Uterus (tissue), 4 donors: ENCODE results near the gene MAP3K20. TPM values are rescaled to one million over a fixed set of nuclear protein-coding genes. Genes with fewer than 3 reads are reported as not detected.

ENCODE experiments used
- DNase-seq, 2 donors: peaks; one replicate each; pipeline ENCODE4 v3.0.0-alpha.2; 2019 to 2020
- H3K27ac ChIP-seq, 2 donors: fragments of 200-600 bp; sonication (generic); 1 replicate in 1 of 2; 2 replicates in 1 of 2; pipeline ENCODE4 v1.5.1; 2016 to 2018
- H3K27me3 ChIP-seq, 2 donors: fragments of 200-600 bp; sonication (generic); one replicate each; pipeline ENCODE4 v1.5.1; 2018 to 2019; ENCODE audit warnings: control low read depth in 1 of 2
- H3K36me3 ChIP-seq, 2 donors: fragments of 200-600 bp; sonication (generic); one replicate each; pipeline ENCODE4 v1.5.1; 2019; ENCODE audit warnings: control low read depth in 1 of 2
- H3K4me1 ChIP-seq, 2 donors: fragments of 200-600 bp; sonication (generic); one replicate each; pipeline ENCODE4 v1.5.1; 2018 to 2019; ENCODE audit warnings: control low read depth in 1 of 2
- H3K4me3 ChIP-seq, 2 donors: fragments of 200-600 bp; sonication (generic); 1 replicate in 1 of 2; 2 replicates in 1 of 2; pipeline ENCODE4 v1.5.1; 2018 to 2019; ENCODE audit warnings: mild to moderate bottlenecking in 1 of 2
- H3K9me3 ChIP-seq, 2 donors: fragments of 200-600 bp; sonication (generic); one replicate each; pipeline ENCODE4 v1.5.1; 2019; ENCODE audit warnings: control low read depth in 1 of 2
- CTCF ChIP-seq, 4 experiments: fragments of 200-600 bp in 2 of 4; fragments of 450-650 bp in 2 of 4; sonication (generic) in 2 of 4; IDR thresholded peaks; one replicate each; pipeline ENCODE4 v1.5.1; 2016 to 2019; ENCODE audit warnings: antibody characterized with exemption in 4 of 4, mild to moderate bottlenecking in 2 of 4, moderate library complexity in 1 of 4
- POLR2A ChIP-seq, 2 donors: fragments of 450-650 bp; IDR thresholded peaks; one replicate each; pipeline ENCODE4 v1.6.1; 2016; ENCODE audit warnings: antibody characterized with exemption in 2 of 2, mild to moderate bottlenecking in 1 of 2, moderate library complexity in 1 of 2
- intact Hi-C: fragments of 100-400 bp; cut with DNase I; formaldehyde crosslinking; loops from one replicate; pipeline ENCODE4 v1.15.1; 2023; ENCODE audit warnings: low total_unique reads
- total RNA-seq, 4 donors: library from RNA; depleted of rRNA in 3 of 4; stranded (reverse); fragments of >200 nt in 3 of 4; gene quantifications; one replicate each; pipeline versions ENCODE4 v1.1.0 to v1.2.4, GENCODE V29; 2014 to 2023
- donor health status: DM: yes; HTN: yes; CAD: no.

The MAP3K20 gene
- total RNA-seq, 4 donors from 2014 or later, result 47.6 to 183 (median 124) TPM

GRCh38 chr2:173137610-173138009 is 62.0 kb downstream of the MAP3K20 start:
- intact Hi-C loops, result no loop called here
- Histone ChIP-seq H3K4me3 (no peak overlapping the region), H3K4me1 (no peaks in the 10 kb centered on the region), H3K27me3 (no peaks in the 10 kb centered on the region), H3K36me3 (no peaks in the 10 kb centered on the region), H3K27ac (no peak overlapping the region), H3K9me3 (no peaks in the 10 kb centered on the region)
- no peak for DNase-seq
- TF ChIP-seq CTCF (IDR thresholded peaks at IDR 0.05) (no peak), POLR2A (IDR thresholded peaks at IDR 0.05) (no peak)

DNA sequence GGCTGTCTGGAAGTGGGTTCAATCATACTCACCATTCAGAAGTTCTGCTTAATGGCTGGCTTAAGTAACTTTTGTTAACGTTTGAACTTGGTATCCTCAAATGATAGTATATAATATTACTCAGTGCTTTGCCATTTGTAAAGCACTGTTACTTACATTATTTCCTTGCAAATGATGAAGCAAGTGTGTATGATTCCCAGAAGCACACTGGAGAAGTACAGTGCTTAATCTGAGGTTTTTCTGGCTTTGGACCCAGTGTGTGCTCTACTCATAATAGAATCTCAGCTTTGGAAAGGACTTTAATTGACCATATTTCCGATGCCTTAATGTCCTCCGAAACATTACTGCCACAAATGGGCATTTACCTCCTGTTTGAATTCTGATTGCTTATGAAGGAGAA is 63.3 kb downstream of the MAP3K20 start:
- Histone ChIP-seq H3K4me1 (no peaks in the 10 kb centered on the region), H3K9me3 (no peaks in the 10 kb centered on the region), H3K36me3 (no peaks in the 10 kb centered on the region), H3K27ac (no peak overlapping the region), H3K27me3 (no peaks in the 10 kb centered on the region), H3K4me3 (no peak overlapping the region)
- TF ChIP-seq POLR2A (IDR thresholded peaks at IDR 0.05) (no peak), CTCF (IDR thresholded peaks at IDR 0.05) (no peak)
- intact Hi-C loops, result no loop called here
- no peak for DNase-seq

DNA sequence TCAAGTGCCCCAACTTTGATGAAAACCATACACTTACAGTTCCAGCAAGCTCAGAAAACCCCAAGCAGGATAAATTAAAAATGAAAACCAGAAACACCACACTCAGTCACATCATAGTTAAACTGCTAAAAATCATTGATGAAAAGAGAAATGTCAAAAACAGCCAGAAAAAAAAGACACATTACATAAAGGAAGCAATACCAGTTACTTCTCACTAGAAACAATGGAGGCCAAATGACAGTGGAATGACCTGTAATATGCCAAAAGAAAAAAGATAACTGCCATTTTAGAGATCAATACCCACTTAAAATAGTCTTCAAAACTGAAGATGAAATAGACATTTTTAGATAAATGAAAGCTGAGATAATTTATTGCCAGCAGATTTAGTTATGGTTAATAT is 66.0 kb downstream of the MAP3K20 start:
- Histone ChIP-seq H3K27ac (no peak overlapping the region), H3K9me3 (no peaks in the 10 kb centered on the region), H3K27me3 (no peaks in the 10 kb centered on the region), H3K4me3 (no peak overlapping the region), H3K36me3 (no peaks in the 10 kb centered on the region), H3K4me1 (no peaks in the 10 kb centered on the region)
- DNase-seq, result no peak
- intact Hi-C loops, result no loop called here
- no peak for TF ChIP-seq POLR2A (IDR thresholded peaks at IDR 0.05)
- no peak for TF ChIP-seq CTCF (IDR thresholded peaks at IDR 0.05)

DNA sequence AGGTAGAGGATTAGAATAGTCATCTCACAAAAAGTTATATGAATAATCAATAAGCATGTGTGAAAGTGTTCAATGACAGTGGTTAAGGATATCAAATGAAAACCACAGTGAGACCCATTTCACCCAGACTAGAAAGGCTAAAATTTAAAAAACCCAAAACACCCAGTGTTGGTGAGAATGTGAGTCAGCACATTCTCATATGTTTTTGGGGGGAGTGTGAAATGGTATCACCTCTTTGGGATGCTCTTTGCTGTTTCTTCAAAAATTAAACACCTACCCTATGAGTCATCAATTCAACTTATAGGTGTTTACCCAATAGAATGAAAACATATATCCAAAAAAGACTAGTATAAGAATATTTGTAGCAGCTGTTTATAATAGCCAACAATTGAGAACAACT is 69.8 kb downstream of the MAP3K20 start:
- intact Hi-C loops, result no loop called here
- H3K36me3 ChIP-seq, result no peaks in the 10 kb centered on the region
- no peak overlapping the region for H3K4me3 ChIP-seq
- H3K27ac ChIP-seq, result no peak overlapping the region
- no peaks in the 10 kb centered on the region for H3K27me3 ChIP-seq
- TF ChIP-seq POLR2A (IDR thresholded peaks at IDR 0.05), result no peak
- TF ChIP-seq CTCF (IDR thresholded peaks at IDR 0.05), result no peak
- peaks cover 0 to 3% of the 10 kb centered on the region in 2 donors for H3K4me1 ChIP-seq
- H3K9me3 ChIP-seq, result no peaks in the 10 kb centered on the region
- no peak for DNase-seq

GRCh38 chr2:173146590-173146989 is 70.9 kb downstream of the MAP3K20 start:
- Histone ChIP-seq H3K9me3 (no peaks in the 10 kb centered on the region), H3K4me3 (no peak overlapping the region), H3K27me3 (no peaks in the 10 kb centered on the region), H3K36me3 (no peaks in the 10 kb centered on the region), H3K27ac (no peak overlapping the region), H3K4me1 (peaks cover 0 to 3% of the 10 kb centered on the region in 2 donors)
- no peak for DNase-seq
- no peak for TF ChIP-seq CTCF (IDR thresholded peaks at IDR 0.05)
- TF ChIP-seq POLR2A (IDR thresholded peaks at IDR 0.05), result no peak
- intact Hi-C loops, result no loop called here
